Bronchial epithelial cell (primary cell): ENCODE results near the gene UNKL. TPM values are rescaled to one million over a fixed set of nuclear protein-coding genes. Genes with fewer than 3 reads are reported as not detected.

Source experiments
- DNase-seq: peaks from one replicate; pipeline ENCODE4 v3.0.0-alpha.2; 2010; ENCODE audit warnings: low read depth
- FAIRE-seq: peaks from 2 replicates; lab custom pipeline; 2011; peaks lifted over from hg19 to GRCh38; lab: Jason Lieb, UNC
- H3K27me3 ChIP-seq: 2 replicates; pipeline ENCODE4 v1.5.1; 2011; ENCODE audit warnings: low read length; ENCODE audit not compliant: control insufficient read depth, insufficient read depth
- H3K36me3 ChIP-seq: 2 replicates; pipeline ENCODE4 v1.5.1; 2011; ENCODE audit warnings: low read length; ENCODE audit not compliant: control insufficient read depth, insufficient read depth
- H3K4me3 ChIP-seq: 2 replicates; pipeline ENCODE4 v1.5.1; 2011; ENCODE audit warnings: mild to moderate bottlenecking, low read depth, low read length, control low read depth
- total RNA-seq: library from RNA; depleted of rRNA; stranded (reverse); fragments of >200 nt; gene quantifications from 2 replicates; pipeline ENCODE4 v1.2.1, GENCODE V29; 2014
- TF ChIP-seq, protein P1 (sequence below): IDR thresholded peaks from 2 replicates; pipeline ENCODE4 v1.5.1; 2011; ENCODE audit warnings: mild to moderate bottlenecking, moderate library complexity, low read length, control low read depth, inconsistent platforms; ENCODE audit not compliant: insufficient read depth, severe bottlenecking

The UNKL gene
- total RNA-seq, 1 donor from 2014 or later: 2.4 TPM

GRCh38 chr16:1335211-1335971, 79.1 kb downstream of the UNKL start:
- Histone ChIP-seq H3K36me3 (no peaks in the 10 kb centered on the region), H3K4me3 (no peak overlapping the region), H3K27me3 (peaks cover 36% of the 10 kb centered on the region)
- FAIRE-seq: no peak
- DNase-seq: no peak
- TF ChIP-seq, protein P1, sequence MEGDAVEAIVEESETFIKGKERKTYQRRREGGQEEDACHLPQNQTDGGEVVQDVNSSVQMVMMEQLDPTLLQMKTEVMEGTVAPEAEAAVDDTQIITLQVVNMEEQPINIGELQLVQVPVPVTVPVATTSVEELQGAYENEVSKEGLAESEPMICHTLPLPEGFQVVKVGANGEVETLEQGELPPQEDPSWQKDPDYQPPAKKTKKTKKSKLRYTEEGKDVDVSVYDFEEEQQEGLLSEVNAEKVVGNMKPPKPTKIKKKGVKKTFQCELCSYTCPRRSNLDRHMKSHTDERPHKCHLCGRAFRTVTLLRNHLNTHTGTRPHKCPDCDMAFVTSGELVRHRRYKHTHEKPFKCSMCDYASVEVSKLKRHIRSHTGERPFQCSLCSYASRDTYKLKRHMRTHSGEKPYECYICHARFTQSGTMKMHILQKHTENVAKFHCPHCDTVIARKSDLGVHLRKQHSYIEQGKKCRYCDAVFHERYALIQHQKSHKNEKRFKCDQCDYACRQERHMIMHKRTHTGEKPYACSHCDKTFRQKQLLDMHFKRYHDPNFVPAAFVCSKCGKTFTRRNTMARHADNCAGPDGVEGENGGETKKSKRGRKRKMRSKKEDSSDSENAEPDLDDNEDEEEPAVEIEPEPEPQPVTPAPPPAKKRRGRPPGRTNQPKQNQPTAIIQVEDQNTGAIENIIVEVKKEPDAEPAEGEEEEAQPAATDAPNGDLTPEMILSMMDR: no peak

DNA sequence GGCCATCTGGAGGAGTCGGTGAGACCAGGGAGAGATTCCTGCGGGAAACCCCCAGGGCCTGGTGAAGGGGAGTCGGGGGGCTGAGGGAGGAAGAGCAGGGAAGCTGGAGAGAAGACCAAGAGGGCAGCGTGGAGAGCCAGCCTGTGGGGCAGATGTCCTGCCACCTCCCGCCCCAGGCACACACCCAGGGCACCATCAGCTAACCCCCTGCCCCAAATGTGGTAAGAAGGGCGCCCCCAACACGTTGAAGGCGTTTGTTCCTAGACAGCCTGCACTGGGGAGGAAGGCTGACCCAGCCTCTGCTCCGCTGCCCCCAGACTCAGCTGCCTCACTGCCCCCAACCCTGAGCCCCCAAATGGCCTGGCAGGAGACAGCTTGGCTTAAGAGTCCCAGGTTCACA, 79.8 kb downstream of the UNKL start:
- Histone ChIP-seq H3K4me3 (no peak overlapping the region), H3K27me3 (peaks cover 36% of the 10 kb centered on the region), H3K36me3 (no peaks in the 10 kb centered on the region)
- TF ChIP-seq, protein P1: no peak
- DNase-seq (no peak), FAIRE-seq (no peak)

DNA sequence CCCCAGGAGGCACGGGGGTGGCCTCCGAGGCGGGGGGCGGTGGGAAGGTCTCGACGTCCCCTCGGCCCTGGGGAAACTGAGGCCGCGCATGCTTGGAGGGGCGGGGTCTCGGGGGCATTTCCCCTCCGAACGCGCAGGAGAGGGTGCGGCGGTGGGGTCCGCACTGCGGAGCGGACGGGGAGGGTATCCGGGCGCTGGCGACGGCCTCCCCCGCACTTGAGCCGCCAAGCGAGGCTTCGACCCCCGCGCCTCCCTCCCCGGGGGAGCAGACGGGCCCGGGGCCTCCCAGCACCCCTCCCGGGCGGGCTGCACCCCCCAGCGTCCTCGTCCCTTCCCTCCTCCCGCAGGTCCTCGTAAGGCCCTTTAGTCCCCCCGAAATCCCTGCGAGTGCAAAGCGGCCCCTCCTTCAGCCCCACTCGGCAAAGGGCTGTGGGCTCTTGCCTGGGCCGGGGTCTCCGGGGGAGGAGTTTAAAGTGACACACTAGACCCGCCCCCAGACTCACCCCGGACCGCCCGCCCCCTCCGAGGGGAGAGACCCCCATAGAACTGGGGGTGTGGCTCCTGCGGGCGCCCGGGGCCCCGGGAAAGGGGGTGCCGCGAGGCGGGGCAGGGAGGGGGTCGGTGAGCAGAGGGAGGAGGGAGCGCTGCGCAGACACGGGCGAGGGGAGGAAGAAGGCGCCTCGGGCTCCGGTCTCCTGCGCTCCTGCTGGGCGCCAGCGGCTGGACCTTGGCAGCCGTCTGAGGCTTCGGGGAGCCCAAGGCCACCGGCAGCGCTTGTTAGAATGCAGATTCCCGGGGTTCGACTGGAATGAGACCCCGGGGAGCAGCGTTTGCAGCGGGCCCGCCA, 80.4 kb downstream of the UNKL start:
- H3K4me3 ChIP-seq: no peak overlapping the region
- DNase-seq (no peak), FAIRE-seq (no peak)
- peaks cover 36% of the 10 kb centered on the region for H3K27me3 ChIP-seq
- TF ChIP-seq, protein P1: no peak
- no peaks in the 10 kb centered on the region for H3K36me3 ChIP-seq

DNA sequence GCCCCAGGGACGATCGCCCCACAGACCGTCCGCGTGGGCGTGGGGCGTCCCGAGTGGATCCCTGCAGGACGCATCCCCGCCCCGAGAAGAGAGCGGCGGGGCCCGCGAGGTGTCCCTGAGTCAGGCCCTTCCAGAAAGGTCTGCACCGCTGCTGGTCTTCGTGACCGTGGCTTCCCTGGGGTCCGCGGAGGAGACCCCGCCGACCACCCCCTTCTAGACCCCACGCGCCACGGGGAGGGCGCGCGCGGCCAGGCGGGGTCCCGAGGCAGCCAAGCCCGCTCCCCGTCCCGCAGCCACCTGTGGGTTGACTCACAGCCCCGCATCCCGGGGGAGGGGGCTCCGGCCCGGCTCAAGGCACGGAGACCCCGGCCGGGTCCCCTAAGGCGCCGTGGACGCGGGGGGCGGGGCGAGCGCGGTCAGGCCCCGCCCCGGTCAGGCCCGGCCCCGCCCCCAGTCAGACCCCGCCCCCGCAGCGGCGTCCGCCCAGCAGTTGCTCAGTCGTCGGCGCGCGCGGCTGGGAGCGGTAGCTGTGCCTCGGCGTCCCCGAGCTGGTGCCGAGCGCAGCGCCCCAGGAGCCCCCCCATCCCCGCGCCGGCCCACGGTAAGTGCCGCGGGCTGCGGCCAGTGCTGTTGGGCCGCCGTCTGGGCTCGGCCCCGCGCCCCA, 81.2 kb downstream of the UNKL start, which contains the start of gene BAIAP3:
Gene BAIAP3, plus strand, starts transcription at position 497 of the 664 bp plus-strand sequence. CDS start 4,905 bp downstream, outside the sequence.
- DNase-seq (no peak), FAIRE-seq (no peak)
- Histone ChIP-seq H3K4me3 (no peak within 1 kb of the TSS), H3K36me3 (no peaks in the 10 kb centered on the region), H3K27me3 (peaks cover 36% of the 10 kb centered on the region)
- TF ChIP-seq, protein P1: no peak

GRCh38 chr16:1332618-1333148, 81.8 kb downstream of the UNKL start:
- no peak overlapping the region for H3K4me3 ChIP-seq
- peaks cover 36% of the 10 kb centered on the region for H3K27me3 ChIP-seq
- TF ChIP-seq, protein P1: no peak
- FAIRE-seq: no peak
- DNase-seq: no peak
- H3K36me3 ChIP-seq: no peaks in the 10 kb centered on the region
